Measurements from ENCODE around the gene PID1.

GRCh38 chr2:229231328-229231868 lies 39.7 kb downstream of the PID1 start:
- TF ChIP-seq CTCF (conservative IDR thresholded peaks at IDR 0.05; ENCODE audit: low read length) = no peak
- no peak for TF ChIP-seq EZH2phosphoT487 (IDR thresholded peaks at IDR 0.05; ENCODE audit: borderline replicate concordance, low read depth, low read length)

Measured in OCI-LY7 (cell line).